Measurements from ENCODE around the gene DCAKD.

DCAKD gene

DNA sequence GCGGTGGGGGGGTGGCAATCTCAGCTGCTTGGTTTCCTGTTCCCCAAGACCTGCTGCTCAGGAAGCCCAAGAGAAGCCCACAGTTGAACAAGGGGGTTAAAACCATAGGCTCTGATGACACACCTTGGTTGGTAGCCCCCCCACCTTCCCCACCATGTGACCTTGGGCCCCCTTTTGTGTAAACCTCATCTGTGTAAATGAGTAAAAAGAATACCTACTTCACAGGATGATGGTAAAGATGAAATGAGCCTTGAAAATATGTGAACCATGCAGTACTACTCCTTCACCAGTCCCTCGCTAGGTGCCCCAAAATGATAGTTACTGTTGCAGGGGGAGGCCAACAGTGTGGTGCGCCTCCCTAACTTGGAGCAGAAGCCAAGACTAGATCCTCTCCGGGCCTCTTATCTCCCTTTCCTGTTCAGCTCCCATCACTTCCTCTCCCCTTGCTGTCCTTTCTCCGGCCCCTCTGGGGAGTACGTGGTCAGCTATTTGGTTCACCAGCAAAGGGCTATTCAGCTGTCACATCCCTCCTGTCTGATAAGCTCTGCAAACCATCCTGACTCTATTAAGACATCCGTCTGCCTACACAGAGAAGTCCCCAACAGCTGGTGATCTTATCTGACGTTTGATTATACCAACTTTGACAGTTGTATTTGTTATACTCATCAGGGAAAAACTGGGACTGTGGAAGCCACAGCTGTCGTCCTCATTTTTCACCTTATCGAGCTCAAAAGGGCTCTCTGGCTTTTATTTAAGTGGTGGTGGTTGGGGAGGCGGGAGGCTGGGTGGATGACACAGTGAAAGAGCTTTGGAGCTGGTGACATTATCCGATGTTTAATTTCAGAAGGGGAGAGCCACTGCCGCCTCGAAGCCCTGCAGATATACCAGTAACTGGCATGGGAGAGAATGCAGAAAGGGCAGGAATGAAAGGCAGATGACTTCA, 19.9 kb downstream of the DCAKD start:
- DNase-seq (ENCODE audit: low read depth in 3 of 3, low spot score in 1 of 3), result no peak

DNA sequence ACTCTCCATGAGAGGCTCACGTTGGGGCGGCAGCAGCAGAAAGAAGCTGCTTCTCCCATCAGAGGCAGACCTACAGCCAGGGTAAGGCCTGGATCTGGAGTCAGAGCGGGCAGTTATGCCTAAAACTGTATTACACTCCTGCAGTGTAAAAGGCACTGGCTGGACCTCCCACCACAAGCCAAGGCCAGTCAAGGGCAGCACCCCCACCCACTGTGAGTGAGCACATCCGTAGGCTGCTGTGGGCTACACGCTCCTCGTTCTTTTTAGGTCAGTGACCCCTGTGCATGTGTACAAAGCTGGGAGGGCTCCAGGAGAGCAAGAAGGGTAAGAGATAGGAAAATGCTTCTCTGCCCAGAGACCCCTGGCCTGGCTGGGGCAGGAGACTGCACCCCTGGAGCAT, 20.7 kb downstream of the DCAKD start:
- no peak for DNase-seq (ENCODE audit: low read depth in 3 of 3, low spot score in 1 of 3)

DNA sequence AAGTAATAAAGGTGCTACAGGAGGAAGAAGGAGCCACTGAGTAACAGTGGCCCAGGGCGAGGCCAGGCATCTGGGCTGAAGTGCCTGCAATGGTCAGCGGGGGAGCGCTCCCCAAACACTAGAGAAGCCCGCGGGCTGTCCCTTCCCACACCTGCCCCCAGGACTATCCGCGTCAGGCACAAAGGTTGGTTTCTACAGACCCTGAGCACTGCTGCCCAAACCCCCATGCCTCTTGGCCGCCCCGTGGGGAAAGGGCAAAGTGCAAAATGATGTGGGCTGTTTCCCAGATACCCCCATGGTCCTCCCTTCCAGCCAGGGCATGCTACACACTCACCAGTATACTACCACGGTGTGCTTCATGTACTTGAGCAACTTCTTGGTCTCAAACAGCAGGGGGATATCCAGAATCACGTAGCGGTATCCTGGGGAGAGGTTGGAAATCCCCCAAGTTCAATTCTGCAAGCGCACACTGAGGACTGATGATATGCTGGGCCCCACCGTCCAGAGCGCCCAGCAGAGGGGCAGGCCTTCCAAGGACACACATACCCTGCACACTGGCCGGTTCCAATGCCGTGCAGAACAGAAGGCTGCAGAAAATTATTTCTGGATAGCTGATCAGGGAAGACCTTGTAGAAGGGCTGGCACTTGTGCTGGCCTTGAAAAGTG, 21.5 kb downstream of the DCAKD start:
- DNase-seq (ENCODE audit: low read depth in 3 of 3, low spot score in 1 of 3), result no peak

DNA sequence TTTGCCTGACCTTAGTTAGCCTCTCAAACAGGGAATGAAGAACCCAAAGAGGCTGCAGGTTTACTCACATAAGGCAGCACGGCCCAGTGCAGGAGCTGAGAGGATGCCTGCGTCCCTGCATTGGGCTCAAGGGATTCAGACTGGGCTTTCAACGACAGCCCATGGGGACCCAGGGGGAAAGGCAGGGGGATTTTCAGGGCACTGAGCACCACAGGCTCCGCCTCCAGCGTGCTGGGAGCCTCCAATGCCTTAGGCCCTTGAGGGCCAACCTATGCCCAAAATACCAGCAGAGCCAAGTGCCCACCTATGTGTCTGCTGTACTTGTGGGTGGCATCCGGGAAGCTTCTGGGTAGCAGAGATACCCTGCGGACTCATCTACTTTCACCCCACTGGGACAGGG, 22.3 kb downstream of the DCAKD start:
- no peak for DNase-seq (ENCODE audit: low read depth in 3 of 3, low spot score in 1 of 3)

DNA sequence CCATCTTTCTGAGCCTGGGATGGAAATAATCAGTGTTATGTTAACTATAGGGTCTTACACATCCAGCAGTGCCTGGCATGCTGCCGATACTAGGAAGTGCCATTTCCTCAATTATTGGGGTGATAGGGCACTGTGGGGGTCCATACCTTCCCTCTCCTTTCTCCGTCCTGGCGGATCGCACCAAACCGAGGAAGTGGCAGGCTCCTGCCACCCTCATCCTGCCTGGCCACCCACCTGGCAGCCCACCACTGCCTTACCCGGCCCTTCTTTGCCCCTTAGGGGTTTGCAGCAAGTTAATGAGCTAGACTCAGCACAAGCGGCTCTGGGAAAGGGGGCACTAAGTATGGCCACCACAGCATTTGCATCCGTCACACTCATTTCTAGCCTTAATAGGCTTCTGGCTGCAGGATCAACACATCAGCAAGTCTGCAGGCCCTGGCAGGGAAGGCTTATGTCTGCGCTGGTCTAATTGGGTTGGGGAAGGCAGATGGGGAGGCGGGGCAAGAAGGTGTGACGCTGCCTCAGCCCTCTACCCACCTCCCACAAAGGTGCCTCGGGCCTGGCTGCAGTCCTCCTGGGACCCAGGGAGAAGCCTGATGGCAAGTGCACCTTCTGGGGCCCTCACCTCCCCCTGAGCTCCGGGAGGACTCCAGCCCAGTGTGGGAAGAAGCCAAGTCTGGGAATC, 28.6 kb downstream of the DCAKD start:
- no peak for DNase-seq (ENCODE audit: low read depth in 3 of 3, low spot score in 1 of 3)

DNA sequence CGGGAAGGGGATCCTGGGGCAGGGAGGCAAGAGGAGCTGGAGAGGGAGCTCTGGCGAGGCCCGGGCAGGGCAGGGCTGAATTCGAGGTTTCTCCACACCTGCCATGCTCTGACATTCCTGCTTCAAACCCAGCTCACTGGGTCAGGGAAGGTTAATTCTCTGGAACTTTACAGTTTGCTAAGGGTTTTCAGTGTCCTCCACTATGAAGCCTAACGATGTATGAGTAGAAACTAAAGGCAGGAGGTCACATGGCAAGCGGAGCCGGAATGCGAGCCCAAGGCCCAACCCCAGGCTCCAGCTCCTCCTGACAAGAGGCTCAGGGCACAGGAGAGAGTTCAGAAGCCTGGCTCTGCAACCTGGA, 29.2 kb downstream of the DCAKD start:
- no peak for DNase-seq (ENCODE audit: low read depth in 3 of 3, low spot score in 1 of 3)

DNA sequence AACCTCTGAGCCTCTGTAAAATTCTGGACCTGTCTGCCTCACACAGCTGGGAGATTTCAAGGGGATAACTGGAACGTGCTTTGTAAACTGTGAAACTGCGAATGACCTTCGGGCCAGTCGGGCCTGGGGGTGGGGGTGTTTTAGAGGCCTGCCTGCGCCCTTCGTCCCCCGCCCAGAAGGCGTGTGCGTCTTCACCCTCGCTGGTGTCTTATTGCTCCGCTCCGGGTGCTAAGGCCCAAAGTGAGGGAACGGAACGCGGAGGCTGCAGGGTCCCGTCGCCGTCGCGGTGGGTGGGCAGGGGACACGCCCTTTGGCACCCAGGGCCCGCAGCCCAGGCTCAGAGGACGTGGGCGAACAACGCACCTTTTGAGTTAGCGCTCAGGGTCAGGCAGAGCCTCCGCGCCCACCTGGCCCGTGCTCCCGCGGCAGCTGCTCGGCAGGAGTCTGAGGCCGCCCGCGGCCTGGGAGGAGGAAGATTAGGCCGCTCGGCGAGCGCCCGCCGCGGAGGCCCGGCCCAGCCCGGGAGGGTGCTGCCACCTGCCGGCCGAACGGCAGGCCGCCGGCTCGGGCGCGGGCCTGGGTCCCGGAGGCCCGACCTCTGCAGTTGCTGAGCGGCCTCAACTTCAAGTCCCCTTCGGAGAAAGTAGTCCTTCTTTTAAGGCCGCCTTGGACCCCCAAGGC, 29.7 kb downstream of the DCAKD start:
- peak; percentile 6 to 67 (median 33) for DNase-seq (ENCODE audit: low read depth in 3 of 3, low spot score in 1 of 3)

DNA sequence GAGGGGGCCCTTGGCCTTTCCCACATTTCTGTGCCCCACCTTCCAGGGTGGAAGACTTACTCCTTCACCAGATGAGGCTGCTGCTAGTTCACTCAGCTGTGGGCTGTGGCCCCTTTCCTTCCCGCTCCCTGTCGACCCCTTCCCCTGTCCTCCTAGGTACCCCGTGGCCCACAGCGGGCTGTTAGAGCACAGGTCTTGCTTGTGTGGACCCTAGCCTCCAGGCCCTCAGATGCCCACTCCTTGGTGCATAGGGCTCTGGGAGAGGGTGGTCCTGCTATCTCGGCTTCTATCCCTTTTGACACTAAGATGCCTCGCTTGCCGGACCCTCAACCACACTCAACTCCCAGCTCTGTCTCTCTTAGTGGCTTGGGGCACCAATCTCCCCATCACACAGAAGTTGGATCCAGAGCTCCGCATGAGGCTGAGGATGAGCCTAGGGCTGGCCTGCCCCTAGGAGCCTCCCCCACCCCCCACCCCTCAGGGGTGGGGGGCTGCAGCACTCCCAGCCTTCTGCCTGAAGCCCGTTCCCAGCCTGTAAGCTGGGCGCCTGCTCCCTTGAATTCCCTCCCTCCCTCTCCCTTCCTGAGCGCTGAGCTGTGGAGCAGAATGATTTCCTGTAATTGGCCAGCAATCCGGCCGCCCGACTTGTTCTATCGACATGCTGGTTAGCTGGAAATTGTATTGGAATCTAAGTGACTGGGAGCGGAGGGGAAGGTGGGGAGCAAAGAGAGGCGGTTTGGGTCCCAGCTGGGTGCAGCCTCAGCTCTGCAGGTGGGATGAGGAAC, 30.9 kb downstream of the DCAKD start:
- DNase-seq (ENCODE audit: low read depth in 3 of 3, low spot score in 1 of 3), result no peak

DNA sequence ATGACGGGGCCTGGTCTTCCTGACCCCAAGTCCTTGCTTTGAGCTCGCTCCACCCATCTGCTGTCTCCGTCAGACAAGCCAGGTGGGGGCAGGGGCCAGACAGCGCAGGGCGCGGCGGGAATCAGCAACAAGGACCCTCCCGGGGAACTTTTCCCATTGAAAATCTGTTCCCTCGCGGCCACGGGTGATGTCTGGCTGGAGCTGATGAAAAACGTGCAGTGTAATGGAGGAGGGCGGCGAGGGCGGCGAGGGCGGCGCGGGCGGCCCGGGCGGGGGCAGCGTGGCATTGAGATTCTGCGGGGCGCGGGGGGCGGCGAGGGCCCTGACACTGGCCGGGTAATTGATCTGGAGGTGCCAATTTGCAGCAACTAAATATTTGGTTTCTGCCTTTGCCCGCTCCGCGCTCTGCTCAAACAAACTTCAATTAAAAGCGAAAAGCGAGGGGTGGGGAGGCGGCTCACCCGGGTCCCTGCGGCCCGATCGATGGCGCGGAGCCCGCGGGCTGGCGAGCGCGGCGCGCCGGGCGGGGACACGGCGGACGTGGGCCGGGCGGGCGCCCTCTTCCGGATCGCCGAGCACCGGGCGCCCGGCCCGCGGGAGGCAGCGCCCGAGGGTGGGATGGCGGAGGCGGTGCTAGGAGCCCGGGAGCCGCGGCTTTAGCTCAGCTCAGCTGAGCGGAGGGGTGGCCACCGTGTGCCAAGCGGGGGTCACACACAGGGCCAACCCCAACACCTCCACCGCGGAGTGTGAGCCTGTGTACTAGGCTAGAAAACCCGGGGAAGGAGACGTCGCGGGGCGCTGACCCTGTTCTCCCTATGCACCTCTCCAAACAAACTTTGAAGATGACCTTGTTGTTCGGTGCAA, 32.4 kb downstream of the DCAKD start:
- DNase-seq (ENCODE audit: low read depth in 3 of 3, low spot score in 1 of 3), result peak in 2 of 3 donors; percentile 7 to 12

DNA sequence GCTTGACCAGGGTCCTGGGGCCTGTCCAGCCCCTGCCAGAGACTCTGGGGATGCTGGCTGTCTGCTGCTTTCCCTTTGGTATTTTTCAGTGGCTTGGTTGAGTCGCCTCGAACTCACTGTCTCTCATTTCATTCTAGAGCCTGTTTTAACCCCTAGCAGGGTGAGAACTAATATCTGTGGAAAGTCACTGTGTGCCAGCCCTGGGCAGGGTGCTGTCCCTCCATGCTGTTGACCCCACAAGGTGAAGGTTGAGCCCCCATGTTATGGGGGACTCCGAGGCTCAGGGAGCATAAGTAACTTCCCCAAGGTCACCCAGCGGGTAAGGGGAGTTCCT, 33.0 kb downstream of the DCAKD start:
- DNase-seq (ENCODE audit: low read depth in 3 of 3, low spot score in 1 of 3), result no peak

DNA sequence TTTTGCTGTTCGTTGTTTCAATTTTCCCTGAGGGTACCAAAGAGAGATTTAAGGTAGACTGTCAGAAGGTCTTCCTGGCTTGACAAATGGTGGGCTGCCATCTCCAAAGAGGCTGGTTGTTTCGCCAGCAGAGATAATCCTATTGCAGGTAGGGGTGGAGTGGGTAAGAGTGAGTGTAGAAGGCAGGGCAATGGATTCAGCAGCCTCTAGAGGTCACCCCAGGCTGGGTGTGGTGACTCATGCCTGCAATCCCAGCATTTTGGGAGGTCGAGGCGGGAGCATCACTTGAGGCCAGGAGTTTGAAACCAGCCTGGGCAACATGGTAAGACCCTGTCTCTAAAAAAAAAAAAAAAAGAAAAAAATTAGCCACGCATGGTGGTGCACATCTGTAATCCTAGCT, 34.6 kb downstream of the DCAKD start:
- DNase-seq (ENCODE audit: low read depth in 3 of 3, low spot score in 1 of 3), result no peak

DNA sequence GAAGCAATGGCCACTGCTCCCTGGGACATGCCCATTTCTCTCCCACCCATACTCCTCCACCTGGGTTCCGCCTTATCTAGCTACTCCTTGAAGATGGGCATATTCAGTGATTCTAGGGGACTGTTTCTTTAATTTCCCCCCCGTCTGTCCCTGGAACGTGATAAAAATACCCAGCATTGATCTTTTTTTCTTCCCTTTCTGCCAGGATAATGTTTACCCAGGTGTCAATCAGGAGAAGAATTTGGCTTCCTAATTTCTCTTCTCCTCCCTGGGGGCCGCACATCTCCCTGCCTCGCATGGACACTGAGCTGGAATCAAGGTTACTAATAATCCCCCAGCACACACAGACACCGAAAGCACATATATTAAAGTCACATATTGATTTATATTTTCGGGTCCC, 35.2 kb downstream of the DCAKD start:
- no peak for DNase-seq (ENCODE audit: low read depth in 3 of 3, low spot score in 1 of 3)

DNA sequence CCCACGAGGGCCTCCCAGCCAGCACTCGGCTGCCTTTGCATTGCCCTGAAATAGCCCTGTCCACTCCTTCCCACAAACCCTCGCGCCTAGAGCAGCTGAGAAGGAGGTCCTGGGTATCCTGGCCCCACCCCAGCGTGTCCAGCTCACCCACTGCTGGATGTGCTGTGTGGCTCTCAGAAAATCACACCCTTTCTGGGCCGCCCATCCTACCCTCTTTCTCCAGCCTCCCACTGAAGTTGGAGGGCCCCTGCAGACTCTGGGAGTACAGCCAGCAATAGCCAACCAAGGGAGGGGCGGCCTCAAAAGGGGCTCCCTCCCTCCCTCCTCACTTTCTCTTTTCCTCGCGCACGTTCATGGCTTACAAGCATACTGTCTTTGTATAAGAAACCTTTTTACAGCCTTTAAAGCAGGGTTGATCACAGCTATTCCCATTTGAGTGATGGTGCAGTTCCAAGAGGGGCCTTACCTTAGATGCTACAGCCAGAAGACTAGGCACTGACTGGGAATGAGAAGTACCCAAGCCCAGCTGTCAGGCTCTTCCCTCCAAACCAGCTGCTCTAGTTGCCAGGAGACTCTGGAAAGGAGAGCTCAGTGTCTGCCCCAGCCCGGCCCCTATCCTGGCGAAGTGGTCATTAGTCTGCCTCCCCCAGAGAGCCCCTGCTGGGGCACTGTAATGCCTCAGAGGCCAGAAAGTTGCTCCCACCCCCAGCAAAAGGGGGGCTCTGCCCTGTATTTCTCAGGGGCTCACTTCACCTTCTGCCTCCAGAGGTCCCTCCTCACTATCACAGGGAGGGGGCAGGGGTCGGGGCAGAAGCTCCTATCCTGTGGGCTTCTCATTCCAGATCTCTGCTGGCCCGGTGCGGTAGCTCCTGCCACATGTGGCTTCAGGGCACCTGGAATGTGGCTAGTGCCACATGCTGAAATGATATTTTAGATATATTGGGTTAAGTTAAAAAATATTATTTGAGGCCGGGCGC, 38.1 kb downstream of the DCAKD start:
- no peak for DNase-seq (ENCODE audit: low read depth in 3 of 3, low spot score in 1 of 3)

DNA sequence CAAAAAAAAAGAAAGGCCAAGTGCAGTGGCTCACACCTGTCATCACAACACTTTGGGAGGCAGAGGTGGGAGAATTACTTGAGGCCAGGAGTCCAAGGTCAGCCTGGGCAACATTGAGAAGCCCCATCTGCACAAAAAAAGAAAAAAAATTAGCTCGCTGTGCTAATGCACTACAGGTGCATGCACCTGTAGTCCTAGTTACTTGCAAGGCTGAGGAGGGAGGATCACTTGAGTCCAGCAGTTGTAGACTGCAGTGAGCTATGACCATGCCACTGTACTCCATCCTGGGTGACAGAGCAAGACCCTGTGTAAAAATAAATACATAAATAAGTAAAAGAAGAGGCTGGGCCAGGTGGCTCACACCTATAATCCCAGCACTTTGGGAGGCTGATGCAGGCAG, 39.7 kb downstream of the DCAKD start:
- DNase-seq (ENCODE audit: low read depth in 3 of 3, low spot score in 1 of 3), result no peak

DNA sequence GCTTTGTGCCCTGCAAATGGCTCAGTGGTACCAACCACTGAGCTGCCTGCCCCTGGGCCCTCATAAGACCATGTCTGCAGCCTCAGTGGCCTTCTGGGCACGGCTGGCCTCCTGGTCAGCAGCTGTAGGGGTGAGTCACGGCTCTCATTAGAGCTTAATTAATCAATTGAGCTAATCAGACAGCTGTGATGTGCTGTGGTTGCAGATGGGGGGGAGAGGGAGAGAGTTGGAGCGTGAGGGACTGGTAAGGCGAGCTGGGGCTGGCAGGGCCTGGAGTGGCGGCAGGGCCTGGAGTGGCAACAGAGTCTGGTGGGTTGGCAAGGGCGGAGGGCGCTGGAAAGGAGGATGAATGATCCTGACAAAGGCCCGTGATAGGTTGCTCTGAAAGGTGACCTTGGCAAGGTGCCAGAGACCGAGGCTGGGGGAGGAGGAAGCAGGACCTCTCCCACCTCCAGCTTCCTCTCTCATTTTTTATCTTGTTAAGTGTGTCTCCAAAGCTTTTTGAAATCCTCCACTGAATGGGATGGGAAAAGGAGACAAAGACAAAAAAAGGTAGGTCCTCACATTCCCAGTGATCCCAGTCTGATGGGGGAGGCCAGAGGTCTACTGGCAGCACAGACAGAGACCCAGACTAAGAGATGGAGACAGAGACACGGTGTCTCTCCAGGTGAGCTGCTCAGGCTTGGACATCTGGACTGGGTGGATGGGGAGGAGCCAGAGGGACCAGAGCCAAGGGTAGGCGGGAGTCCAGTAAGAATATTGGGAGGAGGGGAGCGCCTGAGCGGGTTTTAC, 41.6 kb downstream of the DCAKD start:
- no peak for DNase-seq (ENCODE audit: low read depth in 3 of 3, low spot score in 1 of 3)

DNA sequence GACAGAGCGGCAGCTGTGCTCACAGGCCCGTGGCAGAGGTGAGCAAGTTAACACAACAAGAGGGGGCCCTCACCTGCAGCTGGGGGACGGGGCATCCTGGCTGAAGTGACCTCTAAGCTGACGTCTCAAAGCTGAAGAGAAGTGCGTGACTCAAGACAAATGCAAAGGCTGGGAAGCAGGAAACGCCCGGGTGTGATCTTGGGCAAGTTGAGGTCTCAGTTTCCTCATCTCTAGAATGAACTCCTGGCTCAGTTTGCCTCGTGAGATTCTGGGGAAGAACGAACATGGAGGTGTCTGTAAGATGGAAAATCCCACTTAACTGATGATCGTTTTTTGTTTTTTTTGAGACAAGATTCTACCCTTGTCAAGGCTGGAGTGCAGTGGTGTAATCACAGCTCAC, 43.2 kb downstream of the DCAKD start:
- no peak for DNase-seq (ENCODE audit: low read depth in 3 of 3, low spot score in 1 of 3)

DNA sequence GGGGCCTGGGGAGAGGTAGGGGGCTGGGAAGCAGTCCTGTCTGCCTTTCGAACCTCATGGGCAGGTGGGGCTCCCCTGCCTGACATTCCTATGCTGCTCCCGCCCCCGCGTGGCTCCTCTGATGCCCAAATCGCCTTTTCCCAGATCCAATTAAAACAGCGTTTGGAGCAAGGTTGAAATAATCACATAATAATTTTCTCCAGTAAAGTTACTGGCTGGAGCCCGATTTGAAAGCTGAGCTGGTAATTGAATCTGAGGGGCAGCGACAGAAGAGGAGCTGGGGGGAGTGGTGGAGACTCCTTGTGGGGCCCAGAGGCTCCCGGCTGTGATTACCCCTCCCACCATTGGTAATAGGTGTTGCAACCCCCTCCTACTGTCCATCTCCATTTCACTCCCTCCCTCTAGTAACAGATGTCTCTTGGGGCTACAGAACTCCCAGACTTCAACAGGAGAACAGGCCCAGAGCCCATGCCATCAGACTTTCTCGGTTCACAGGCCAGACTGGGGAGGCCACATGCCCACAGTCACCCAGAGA, 44.4 kb downstream of the DCAKD start:
- DNase-seq (ENCODE audit: low read depth in 3 of 3, low spot score in 1 of 3), result no peak

DNA sequence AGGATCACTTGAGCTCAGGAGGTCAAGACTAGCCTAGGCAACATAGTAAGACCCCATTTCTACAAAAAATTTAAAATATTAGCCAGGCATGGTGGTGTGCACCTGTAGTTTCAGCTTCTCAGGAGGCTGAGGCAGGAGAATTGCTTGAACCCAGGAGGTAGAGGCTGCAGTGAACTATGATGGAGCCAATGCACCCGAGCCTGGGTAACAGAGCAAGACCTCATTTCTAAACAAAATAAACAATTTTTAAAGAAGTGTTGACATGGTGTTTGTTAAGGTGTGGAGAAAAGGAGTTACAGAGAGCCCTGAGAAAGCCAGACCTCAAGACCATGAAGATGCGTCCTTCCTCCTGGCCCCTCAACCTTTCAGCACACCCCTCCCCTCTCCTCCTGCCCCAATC, 45.7 kb downstream of the DCAKD start:
- DNase-seq (ENCODE audit: low read depth in 3 of 3, low spot score in 1 of 3), result no peak
